GM23338 (cell line): ENCODE data around the gene ANKRD62. TPM values are rescaled to one million over a fixed set of nuclear protein-coding genes. Genes with fewer than 3 reads are reported as not detected.

Experiments
- ATAC-seq: fragments of 200-7000 bp; cut with Tn5 transposase; 3 replicates; pipeline ENCODE4 v1.9.1; 2020
- DNase-seq: peaks from one replicate; pipeline ENCODE4 v3.0.0-alpha.2; 2015; ENCODE audit warnings: low spot score
- H2AFZ ChIP-seq: fragments of 200-600 bp; sonication (generic); 2 replicates; pipeline ENCODE4 v1.8.0; 2016; ENCODE audit warnings: antibody characterized with exemption, mild to moderate bottlenecking, moderate library complexity
- H3F3A ChIP-seq: fragments of 200-600 bp; sonication (generic); replicated peaks from 2 replicates; pipeline ENCODE4 v1.8.0; 2017; ENCODE audit warnings: antibody characterized with exemption, mixed run types, low read depth
- H3K27ac ChIP-seq: fragments of 200-600 bp; sonication (generic); 2 replicates; pipeline ENCODE4 v1.6.1; 2016; ENCODE audit warnings: low read depth
- H3K27me3 ChIP-seq: fragments of 200-600 bp; sonication (generic); 2 replicates; pipeline ENCODE4 v1.8.0; 2016; ENCODE audit warnings: mild to moderate bottlenecking, mixed run types, moderate library complexity; ENCODE audit not compliant: insufficient read depth
- H3K36me3 ChIP-seq: fragments of 200-600 bp; sonication (generic); 2 replicates; pipeline ENCODE4 v1.8.0; 2016; ENCODE audit warnings: mild to moderate bottlenecking; ENCODE audit not compliant: insufficient read depth
- H3K4me1 ChIP-seq: fragments of 200-600 bp; sonication (generic); 2 replicates; pipeline ENCODE4 v1.8.0; 2016; ENCODE audit warnings: mild to moderate bottlenecking, moderate library complexity; ENCODE audit not compliant: insufficient read depth
- H3K4me2 ChIP-seq: fragments of 200-600 bp; sonication (generic); 2 replicates; pipeline ENCODE4 v1.7.1; 2017; ENCODE audit warnings: mixed run types
- H3K4me3 ChIP-seq: fragments of 200-600 bp; sonication (generic); 2 replicates; pipeline ENCODE4 v1.6.1; 2016; ENCODE audit warnings: mixed run types
- H3K79me2 ChIP-seq: fragments of 200-600 bp; sonication (generic); replicated peaks from 2 replicates; pipeline ENCODE4 v1.8.0; 2017; ENCODE audit warnings: mild to moderate bottlenecking; ENCODE audit not compliant: insufficient read depth
- H3K9me2 ChIP-seq: fragments of 200-600 bp; sonication (generic); 2 replicates; pipeline ENCODE4 v1.8.0; 2017; ENCODE audit not compliant: insufficient read depth
- H4K20me1 ChIP-seq: fragments of 200-600 bp; sonication (generic); replicated peaks from 2 replicates; pipeline ENCODE4 v1.8.0; 2017; ENCODE audit warnings: mild to moderate bottlenecking; ENCODE audit not compliant: insufficient read depth
- H3K27ac Mint-ChIP-seq: 2 replicates; pipeline ENCODE4 v1.8.0; 2020; ENCODE audit warnings: inconsistent platforms, mild to moderate bottlenecking, moderate library complexity, mixed read lengths
- H3K27me3 Mint-ChIP-seq: 3 replicates; pipeline ENCODE4 v1.8.0; 2022; ENCODE audit warnings: low read depth, mild to moderate bottlenecking, moderate library complexity, mixed read lengths, inconsistent platforms; ENCODE audit not compliant: insufficient read depth, poor library complexity
- H3K36me3 Mint-ChIP-seq: 3 replicates; pipeline ENCODE4 v1.8.0; 2021; ENCODE audit warnings: low read depth, mild to moderate bottlenecking, inconsistent platforms, moderate library complexity, mixed read lengths
- H3K4me1 Mint-ChIP-seq: 3 replicates; pipeline ENCODE4 v1.8.0; 2020; ENCODE audit warnings: mild to moderate bottlenecking, inconsistent platforms, mixed read lengths
- H3K4me3 Mint-ChIP-seq: 3 replicates; pipeline ENCODE4 v1.8.0; 2021; ENCODE audit warnings: moderate library complexity, mild to moderate bottlenecking, inconsistent platforms, mixed read lengths
- H3K9me3 Mint-ChIP-seq: 3 replicates; pipeline ENCODE4 v1.8.0; 2020; ENCODE audit warnings: moderate library complexity, mild to moderate bottlenecking, inconsistent platforms, mixed read lengths
- CREB1 ChIP-seq: fragments of 250-450 bp; sonication (Bioruptor Pico); IDR thresholded peaks from 2 replicates; pipeline ENCODE4 v1.5.0; 2020; ENCODE audit warnings: low read depth, mild to moderate bottlenecking, moderate library complexity
- CTCF ChIP-seq, 2 experiments: fragments of 200-600 bp in 1 of 2; sonication (generic) in 1 of 2; conservative IDR thresholded peaks; 2 replicates each; pipeline versions ENCODE4 v1.5.1 to v1.6.1; 2016 to 2017; ENCODE audit warnings: antibody characterized with exemption in 2 of 2, low read depth in 2 of 2, mild to moderate bottlenecking in 2 of 2, moderate library complexity in 1 of 2
- ETS1 ChIP-seq: IDR thresholded peaks from 2 replicates; pipeline ENCODE4 v1.6.1; 2016; ENCODE audit warnings: antibody characterized with exemption
- EZH2 ChIP-seq: fragments of 200-600 bp; sonication (generic); IDR thresholded peaks from one replicate; pipeline ENCODE4 v1.8.0; 2017; ENCODE audit warnings: antibody characterized with exemption, mild to moderate bottlenecking, low read depth; ENCODE audit not compliant: unreplicated experiment
- JUNB ChIP-seq: IDR thresholded peaks from one replicate; pipeline ENCODE4 v1.6.1; 2016; ENCODE audit warnings: antibody characterized with exemption; ENCODE audit not compliant: unreplicated experiment
- ZNF331 ChIP-seq: fragments of 250-450 bp; sonication (Bioruptor Pico); IDR thresholded peaks from 2 replicates; pipeline ENCODE4 v1.5.0; 2020; ENCODE audit warnings: low read depth, mild to moderate bottlenecking, moderate library complexity
- polyA plus RNA-seq: library from polyadenylated mRNA; unstranded; fragments of >200 nt; fragmentation: Nextera tagmentation; extraction: Ambion mirVana; gene quantifications from 2 replicates; pipeline ENCODE4 v1.2.1, GENCODE V29; 2016
- total RNA-seq: library from RNA; depleted of rRNA; stranded (reverse); fragments of >200 nt; shearing (Covaris generic); gene quantifications from 2 replicates; pipeline ENCODE4 v1.2.3, GENCODE V29; 2014

The ANKRD62 gene
- total and polyA plus RNA-seq, 2 experiments from 2014 or later = not detected

- no peaks in the 10 kb centered on the region for H3K36me3 ChIP-seq
- no peaks in the 10 kb centered on the region for H3F3A ChIP-seq
- H3K4me3 Mint-ChIP-seq = no peak overlapping the region
- no peak overlapping the region for H2AFZ ChIP-seq
- no peaks in the 10 kb centered on the region for H3K27me3 ChIP-seq
- H3K4me2 ChIP-seq = no peak overlapping the region
- H4K20me1 ChIP-seq = no peaks in the 10 kb centered on the region
- no peak for ATAC-seq
- no peaks in the 10 kb centered on the region for H3K9me2 ChIP-seq
- H3K9me3 Mint-ChIP-seq = peaks cover 2% of the 10 kb centered on the region; the same call in 1 of the 3 replicates
- peaks cover 7% of the 10 kb centered on the region for H3K27me3 Mint-ChIP-seq
- H3K4me1 ChIP-seq = no peaks in the 10 kb centered on the region
- no peak overlapping the region for H3K4me3 ChIP-seq
- no peaks in the 10 kb centered on the region for H3K79me2 ChIP-seq
- no peak overlapping the region for H3K27ac ChIP-seq
- H3K4me1 Mint-ChIP-seq = peaks cover 5% of the 10 kb centered on the region
- TF ChIP-seq ZNF331 (CRISPR knock-in tag) = no peak
- TF ChIP-seq ETS1 = no peak
- no peak for TF ChIP-seq EZH2
- TF ChIP-seq JUNB = no peak
- no peaks in the 10 kb centered on the region for H3K36me3 Mint-ChIP-seq
- no peak overlapping the region for H3K27ac Mint-ChIP-seq
- no peak for DNase-seq
Observed at GRCh38 chr18:12056884-12057402, 36.7 kb upstream of the ANKRD62 start.

- Histone ChIP-seq H3K79me2 (no peaks in the 10 kb centered on the region), H3K27me3 (no peaks in the 10 kb centered on the region), H3K4me1 (no peaks in the 10 kb centered on the region), H3K9me2 (no peaks in the 10 kb centered on the region), H4K20me1 (no peaks in the 10 kb centered on the region), H3F3A (no peaks in the 10 kb centered on the region), H3K27ac (no peak overlapping the region), H3K36me3 (no peaks in the 10 kb centered on the region), H3K4me3 (no peak overlapping the region), H2AFZ (no peak overlapping the region), H3K4me2 (no peak overlapping the region)
- ATAC-seq = peak; percentile 85
- H3K9me3 Mint-ChIP-seq = peaks cover 5% of the 10 kb centered on the region; the same call in 1 of the 3 replicates
- H3K36me3 Mint-ChIP-seq = no peaks in the 10 kb centered on the region
- no peak overlapping the region for H3K4me3 Mint-ChIP-seq
- peaks cover 4% of the 10 kb centered on the region for H3K4me1 Mint-ChIP-seq
- H3K27me3 Mint-ChIP-seq = peaks cover 8% of the 10 kb centered on the region
- no peak overlapping the region for H3K27ac Mint-ChIP-seq
- peak; percentile 65 for DNase-seq
- TF ChIP-seq CREB1 (no peak), CTCF (conservative IDR thresholded peaks at IDR 0.05; ENCODE audit: low read depth in 2 of 2) (peak; percentile 51 to 55)
Observed at GRCh38 chr18:12057419-12058039, 36.1 kb upstream of the ANKRD62 start.
